NB4 (cell line): ENCODE measurements around the gene KRT13.

Experiments used
- POLR2A ChIP-seq: IDR thresholded peaks from 2 replicates; pipeline ENCODE4 v1.6.1; 2011; ENCODE audit warnings: mild to moderate bottlenecking; ENCODE audit not compliant: insufficient read length; ENCODE audit errors: extremely low read depth
- TF ChIP-seq, protein P1 (sequence below): IDR thresholded peaks from one replicate; pipeline ENCODE4 v1.5.1; 2012; ENCODE audit warnings: low read depth, low read length
- TF ChIP-seq, protein P2 (sequence below): IDR thresholded peaks from 2 replicates; pipeline ENCODE4 v1.6.1; 2011; ENCODE audit warnings: low read depth, low read length

DNA sequence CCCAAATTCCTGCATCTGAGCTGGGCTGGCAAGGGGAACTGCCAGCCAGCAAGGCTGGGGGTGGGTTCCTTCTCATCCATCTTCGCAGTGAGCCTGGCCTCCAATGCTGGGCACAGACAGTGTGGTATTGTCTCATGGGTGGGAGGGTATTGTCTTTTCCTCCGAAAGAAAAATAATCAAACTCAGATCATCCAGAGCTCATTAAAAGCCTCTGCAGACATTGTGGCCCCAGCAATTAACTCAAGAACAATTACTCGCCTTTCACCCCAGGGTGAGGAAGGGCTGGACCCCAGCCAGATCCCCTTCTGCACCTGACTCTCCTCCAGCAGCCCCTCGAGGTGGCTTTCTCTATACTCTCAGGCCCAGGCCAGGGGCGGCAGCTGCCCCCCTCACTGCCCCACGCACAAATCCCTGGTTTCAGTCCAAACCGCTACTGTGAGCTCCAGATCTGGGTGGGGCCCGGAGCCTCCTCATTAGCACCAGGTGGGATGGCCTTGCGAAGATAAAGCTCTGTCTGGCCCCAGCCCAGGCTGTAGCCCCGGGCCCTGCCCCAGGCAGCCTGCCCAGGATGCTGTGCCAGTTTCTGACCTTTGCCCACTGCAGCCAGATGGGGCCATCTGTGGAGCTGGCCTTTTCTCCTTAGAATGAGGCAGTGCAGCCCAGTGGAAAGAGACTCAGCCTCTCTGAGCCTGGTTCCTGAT lies 15.6 kb upstream of the KRT13 start:
- TF ChIP-seq POLR2A: no peak
- TF ChIP-seq, protein P1, sequence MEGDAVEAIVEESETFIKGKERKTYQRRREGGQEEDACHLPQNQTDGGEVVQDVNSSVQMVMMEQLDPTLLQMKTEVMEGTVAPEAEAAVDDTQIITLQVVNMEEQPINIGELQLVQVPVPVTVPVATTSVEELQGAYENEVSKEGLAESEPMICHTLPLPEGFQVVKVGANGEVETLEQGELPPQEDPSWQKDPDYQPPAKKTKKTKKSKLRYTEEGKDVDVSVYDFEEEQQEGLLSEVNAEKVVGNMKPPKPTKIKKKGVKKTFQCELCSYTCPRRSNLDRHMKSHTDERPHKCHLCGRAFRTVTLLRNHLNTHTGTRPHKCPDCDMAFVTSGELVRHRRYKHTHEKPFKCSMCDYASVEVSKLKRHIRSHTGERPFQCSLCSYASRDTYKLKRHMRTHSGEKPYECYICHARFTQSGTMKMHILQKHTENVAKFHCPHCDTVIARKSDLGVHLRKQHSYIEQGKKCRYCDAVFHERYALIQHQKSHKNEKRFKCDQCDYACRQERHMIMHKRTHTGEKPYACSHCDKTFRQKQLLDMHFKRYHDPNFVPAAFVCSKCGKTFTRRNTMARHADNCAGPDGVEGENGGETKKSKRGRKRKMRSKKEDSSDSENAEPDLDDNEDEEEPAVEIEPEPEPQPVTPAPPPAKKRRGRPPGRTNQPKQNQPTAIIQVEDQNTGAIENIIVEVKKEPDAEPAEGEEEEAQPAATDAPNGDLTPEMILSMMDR: no peak
- TF ChIP-seq, protein P2, sequence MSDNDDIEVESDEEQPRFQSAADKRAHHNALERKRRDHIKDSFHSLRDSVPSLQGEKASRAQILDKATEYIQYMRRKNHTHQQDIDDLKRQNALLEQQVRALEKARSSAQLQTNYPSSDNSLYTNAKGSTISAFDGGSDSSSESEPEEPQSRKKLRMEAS: no peak
